Heart left ventricle (tissue), 16 donors: ENCODE results near the gene STAC2. TPM values are rescaled to one million over a fixed set of nuclear protein-coding genes. Genes with fewer than 3 reads are reported as not detected.
A peak's percentile ranks its signal among the peaks of the same experiment; 100 is the strongest.

Source experiments
- ATAC-seq, 4 donors: fragments of 200-7000 bp; cut with Tn5 transposase; one replicate each; pipeline ENCODE4 v1.9.1; 2020 to 2022; ENCODE audit warnings: moderate library complexity in 4 of 4, mild to moderate bottlenecking in 3 of 4, moderate number of reproducible peaks in 1 of 4
- DNase-seq, 5 donors: peaks; one replicate each; pipeline ENCODE4 v3.0.0-alpha.2; 2020
- H3K27ac ChIP-seq, 12 donors: fragments of 200-600 bp; sonication (generic) in 4 of 12; one replicate each; pipeline versions ENCODE4 v1.5.0 to v1.8.0; 2016 to 2022; ENCODE audit warnings: mild to moderate bottlenecking in 2 of 12
- H3K27me3 ChIP-seq, 9 donors: fragments of 200-600 bp; sonication (generic) in 2 of 9; one replicate each; pipeline versions ENCODE4 v1.5.1 to v1.8.0; 2016 to 2022; ENCODE audit warnings: mild to moderate bottlenecking in 3 of 9
- H3K36me3 ChIP-seq, 9 donors: fragments of 200-600 bp; sonication (generic) in 2 of 9; one replicate each; pipeline versions ENCODE4 v1.5.0 to v1.8.0; 2018 to 2022; ENCODE audit warnings: mild to moderate bottlenecking in 2 of 9
- H3K4me1 ChIP-seq, 12 donors: fragments of 200-600 bp; sonication (generic) in 4 of 12; one replicate each; pipeline versions ENCODE4 v1.5.0 to v1.8.0; 2016 to 2022; ENCODE audit warnings: mild to moderate bottlenecking in 3 of 12
- H3K4me3 ChIP-seq, 12 donors: fragments of 200-600 bp; sonication (generic) in 4 of 12; one replicate each; pipeline versions ENCODE4 v1.5.0 to v1.8.0; 2017 to 2022; ENCODE audit warnings: mild to moderate bottlenecking in 9 of 12, moderate library complexity in 4 of 12
- H3K9me3 ChIP-seq, 12 donors: fragments of 200-600 bp; sonication (generic) in 4 of 12; one replicate each; pipeline versions ENCODE4 v1.5.0 to v1.8.0; 2016 to 2022; ENCODE audit warnings: mild to moderate bottlenecking in 1 of 12
- POLR2A ChIP-seq, 2 donors: fragments of 450-650 bp; IDR thresholded peaks; one replicate each; pipeline ENCODE4 v1.6.1; 2017; ENCODE audit warnings: antibody characterized with exemption in 2 of 2, mild to moderate bottlenecking in 2 of 2, moderate library complexity in 2 of 2
- whole genome bisulfite sequencing, 4 donors: extraction: QIAGEN DNeasy Blood & Tissue Kit in 2 of 4; methylation state at CpG; one replicate each; pipeline versions ENCODE4 v1.1.5 to v1.1.7; 2013 to 2018; 5-methylcytosine and 5-hydroxymethylcytosine counted together
- intact Hi-C, 10 donors: fragments of 100-400 bp; cut with DNase I; formaldehyde crosslinking; loops; one replicate each; pipeline versions ENCODE4 v1.11.1 to v1.14.2; 2022
- polyA plus RNA-seq, 2 donors: library from polyadenylated mRNA; stranded (reverse); fragments of 200-250 nt; gene quantifications; one replicate each; pipeline ENCODE4 v1.2.3, GENCODE V29; 2013
- total RNA-seq, 9 donors: library from RNA; depleted of rRNA in 2 of 9; stranded (reverse); fragments of >200 nt in 2 of 9; fragmentation: NEBNext Ultra II Directional in 3 of 9; extraction: Animal tissue kit (Norgen Biotek cat#: 25700) in 3 of 9; gene quantifications; one replicate each; pipeline versions ENCODE4 v1.1.0 to v1.2.4, GENCODE V29; 2016 to 2023
- TF ChIP-seq, protein P1 (sequence below), 12 donors: fragments of 200-600 bp; sonication (generic) in 4 of 12; IDR thresholded peaks; one replicate each; pipeline versions ENCODE4 v1.5.0 to v1.8.0; 2018 to 2022; ENCODE audit warnings: antibody characterized with exemption in 12 of 12, mild to moderate bottlenecking in 5 of 12
- donor health status: ischemic (EF 13 %, LVEDD 7.1; RV severe dilation, severe dysfunction).
- donor health status: healthy with polysubstance abuse.
- donor health status: DM: no; HTN: yes; CAD: no.
- donor health status: DM: no; HTN: no; CAD: no.
- donor health status: ischemic (EF 25% LVEDD 6.9; RV normal size, moderate dysfunction).
- donor health status: ischemic (EF 25% LVEDD 5.7; RV mildly dilated, moderate dysfunction).
- donor health status: healthy.
- donor health status: DM: yes; HTN: yes; CAD: no.
- donor health status: ischemic (EF 35%, LVEDD 5.7; RV mildly dilated, moderate dysfunction).
- donor health status: nonischemic (EF 11% LVEDD 7.7; RV severe dilation, severe dysfunction).
- donor health status: DM: yes; HTN: yes; CAD: no.
- donor health status: PGD.
- donor health status: ischemic (EF 29% LVEDD 5.4; RV normal size, mild dysfunction).
- donor health status: nonischemic (EF 23%, LVEDD 6.1; RV moderate dilation, normal function).

The STAC2 gene
- total and polyA plus RNA-seq, 11 donors: 0.16 to 5.3 (median 0.36) TPM

DNA sequence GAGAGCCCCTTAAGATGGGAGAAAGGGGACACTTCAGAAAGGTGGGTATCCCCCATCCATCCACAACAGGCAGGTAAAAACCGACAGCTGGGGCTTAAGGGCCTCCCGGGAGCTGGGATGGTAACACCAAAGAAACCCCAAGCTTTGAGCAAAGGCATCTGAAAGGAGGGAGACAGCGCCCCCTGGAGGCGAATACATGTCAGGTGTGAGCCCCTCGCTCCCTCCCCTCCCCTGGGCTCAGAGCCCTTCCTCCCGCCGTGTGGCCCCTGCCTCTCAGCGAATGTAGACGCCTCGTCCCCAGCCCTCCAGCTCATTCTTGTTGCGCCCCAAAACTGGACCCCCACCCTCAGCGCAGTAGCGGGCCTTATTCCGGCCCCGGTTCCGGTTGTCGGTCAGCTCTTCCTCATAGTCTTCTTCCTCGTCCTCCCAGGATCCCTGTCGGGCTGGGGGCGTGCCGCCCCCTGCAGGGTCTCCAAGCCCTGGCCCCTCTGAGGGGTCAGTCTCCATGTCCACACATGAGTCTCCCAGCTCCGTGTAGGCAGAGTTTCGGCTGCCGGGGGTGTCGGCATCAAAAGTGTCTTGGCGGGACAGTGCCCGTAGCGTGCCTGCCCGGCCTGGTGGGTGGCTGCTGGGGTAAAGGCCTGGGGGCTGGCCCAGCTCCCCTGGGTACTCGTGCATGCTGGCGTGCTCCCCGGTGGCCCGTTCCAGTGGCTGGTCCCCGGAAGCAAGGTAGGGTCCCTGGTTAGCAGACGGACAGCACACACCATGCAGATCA is 50.6 kb downstream of the STAC2 start:
- Histone ChIP-seq H3K9me3 (no peaks in the 10 kb centered on the region), H3K4me3 (peak overlapping the region in 6 of 12 donors; percentile 6 to 38 (median 17)), H3K27ac (no peak overlapping the region), H3K36me3 (peaks cover 0 to 20% (median 7%) of the 10 kb centered on the region in 9 donors), H3K4me1 (peaks cover 0 to 13% (median 2%) of the 10 kb centered on the region in 12 donors), H3K27me3 (no peaks in the 10 kb centered on the region)
- WGBS, 4 donors: 46 to 57% (median 50%) methylated on average over 28 to 35 of the region's 35 CpGs
- intact Hi-C loops: loop anchor here in 3 of 10 donors (5.0 kb wide), 1 partner anchor 193 kb away; no protein-coding TSS in a partner anchor
- DNase-seq: peak; percentile 75 to 89 (median 79)
- peak; percentile 34 to 86 (median 75) for ATAC-seq
- TF ChIP-seq, protein P1, sequence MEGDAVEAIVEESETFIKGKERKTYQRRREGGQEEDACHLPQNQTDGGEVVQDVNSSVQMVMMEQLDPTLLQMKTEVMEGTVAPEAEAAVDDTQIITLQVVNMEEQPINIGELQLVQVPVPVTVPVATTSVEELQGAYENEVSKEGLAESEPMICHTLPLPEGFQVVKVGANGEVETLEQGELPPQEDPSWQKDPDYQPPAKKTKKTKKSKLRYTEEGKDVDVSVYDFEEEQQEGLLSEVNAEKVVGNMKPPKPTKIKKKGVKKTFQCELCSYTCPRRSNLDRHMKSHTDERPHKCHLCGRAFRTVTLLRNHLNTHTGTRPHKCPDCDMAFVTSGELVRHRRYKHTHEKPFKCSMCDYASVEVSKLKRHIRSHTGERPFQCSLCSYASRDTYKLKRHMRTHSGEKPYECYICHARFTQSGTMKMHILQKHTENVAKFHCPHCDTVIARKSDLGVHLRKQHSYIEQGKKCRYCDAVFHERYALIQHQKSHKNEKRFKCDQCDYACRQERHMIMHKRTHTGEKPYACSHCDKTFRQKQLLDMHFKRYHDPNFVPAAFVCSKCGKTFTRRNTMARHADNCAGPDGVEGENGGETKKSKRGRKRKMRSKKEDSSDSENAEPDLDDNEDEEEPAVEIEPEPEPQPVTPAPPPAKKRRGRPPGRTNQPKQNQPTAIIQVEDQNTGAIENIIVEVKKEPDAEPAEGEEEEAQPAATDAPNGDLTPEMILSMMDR (IDR thresholded peaks at IDR 0.05): peak; percentile 69 to 95 (median 90)
- no peak for TF ChIP-seq POLR2A (IDR thresholded peaks at IDR 0.05)

DNA sequence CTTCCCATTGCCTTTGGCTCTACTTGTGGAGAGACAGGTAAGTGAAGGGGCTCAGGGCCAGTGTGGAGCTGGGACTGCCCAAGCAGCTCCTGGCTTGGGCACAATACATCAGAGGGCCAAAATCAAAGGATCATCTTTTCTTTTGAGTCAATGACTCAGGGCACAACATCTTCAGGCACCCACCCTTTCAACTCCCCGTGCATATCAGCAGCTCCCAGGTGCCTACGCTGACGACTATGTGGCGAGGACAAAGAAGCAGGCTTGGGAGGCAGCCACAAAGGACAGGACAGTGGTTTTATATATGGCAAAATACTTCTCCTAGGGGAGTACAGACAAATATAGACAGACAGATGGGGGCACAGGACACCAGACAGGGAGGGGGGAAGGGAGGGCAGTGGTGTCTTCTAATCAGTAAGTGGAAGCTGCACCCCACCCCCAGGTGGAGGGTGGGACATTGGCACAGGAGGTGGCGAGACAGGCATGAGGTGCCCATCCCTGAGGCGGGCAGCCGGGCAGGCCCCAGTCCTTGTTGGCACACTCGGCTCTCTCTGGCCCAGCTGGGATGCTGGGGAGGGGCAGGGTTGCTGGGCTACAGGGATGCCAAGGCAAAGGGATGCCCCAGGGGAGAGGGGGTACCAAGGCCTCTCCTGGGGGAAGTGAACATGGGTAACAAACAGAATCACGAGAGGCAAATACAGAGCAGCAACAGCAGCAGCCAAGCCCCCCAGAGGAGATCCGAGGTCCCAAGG is 52.0 kb downstream of the STAC2 start:
- WGBS, 4 donors: 57 to 73% (median 65%) methylated on average over 9 to 10 of the region's 10 CpGs
- intact Hi-C loops: loop anchor here in 1 of 10 donors (5.0 kb wide), 1 partner anchor 191 kb away; no protein-coding TSS in a partner anchor

DNA sequence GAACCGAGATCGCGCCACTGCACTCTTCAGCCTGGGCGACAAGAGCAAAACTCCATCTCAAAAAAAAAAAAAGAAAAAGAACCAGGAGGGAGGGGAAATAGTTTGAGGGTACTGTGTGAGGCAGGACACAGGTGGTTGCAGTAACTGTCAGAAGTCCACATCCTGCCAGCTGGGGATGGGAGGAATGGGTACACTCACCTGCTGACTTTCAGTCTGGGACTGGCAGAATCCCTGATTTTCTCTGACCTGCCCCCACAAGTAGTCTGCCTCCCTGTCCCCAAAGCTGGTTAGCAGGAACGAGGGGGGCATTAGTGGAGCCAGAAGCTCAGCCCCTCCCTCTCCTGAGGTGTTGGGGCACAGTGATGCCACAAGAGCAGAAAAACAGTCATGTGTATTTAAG is 52.7 kb downstream of the STAC2 start:
- H3K4me1 ChIP-seq: peaks cover 0 to 18% (median 2%) of the 10 kb centered on the region in 12 donors
- H3K4me3 ChIP-seq: no peak overlapping the region
- no peaks in the 10 kb centered on the region for H3K27me3 ChIP-seq
- peaks cover 0 to 14% (median 5%) of the 10 kb centered on the region in 9 donors for H3K36me3 ChIP-seq
- no peak for ATAC-seq
- TF ChIP-seq, protein P1 (IDR thresholded peaks at IDR 0.05): no peak
- TF ChIP-seq POLR2A (IDR thresholded peaks at IDR 0.05): no peak
- no peak overlapping the region for H3K27ac ChIP-seq
- DNase-seq: no peak
- H3K9me3 ChIP-seq: peaks cover 0 to 5% (median 0%) of the 10 kb centered on the region in 12 donors
- intact Hi-C loops: loop anchor here in 1 of 10 donors (5.0 kb wide), 1 partner anchor 191 kb away; no protein-coding TSS in a partner anchor
- WGBS, 4 donors: 76 to 83% (median 81%) methylated on average over 5 of the region's 5 CpGs

More for the DNA sequence above, 52.0 kb downstream of the STAC2 start:
- H3K4me3 ChIP-seq: no peak overlapping the region
- H3K4me1 ChIP-seq: peaks cover 0 to 13% (median 2%) of the 10 kb centered on the region in 12 donors
- no peak for DNase-seq
- H3K9me3 ChIP-seq: peaks cover 0 to under 1% (median 0%) of the 10 kb centered on the region in 12 donors
- no peaks in the 10 kb centered on the region for H3K27me3 ChIP-seq
- no peak for TF ChIP-seq POLR2A (IDR thresholded peaks at IDR 0.05)
- TF ChIP-seq, protein P1 (IDR thresholded peaks at IDR 0.05): no peak
- no peak for ATAC-seq
- H3K36me3 ChIP-seq: peaks cover 0 to 17% (median 5%) of the 10 kb centered on the region in 9 donors
- H3K27ac ChIP-seq: no peak overlapping the region
